ENCODE measurements around the gene SNRNP35.
"Not testable (repeated sequence)": the region's sequence is repeated elsewhere in the genome, so short reads cannot be mapped to it uniquely, and the experiment has no call there.

The SNRNP35 gene

DNA sequence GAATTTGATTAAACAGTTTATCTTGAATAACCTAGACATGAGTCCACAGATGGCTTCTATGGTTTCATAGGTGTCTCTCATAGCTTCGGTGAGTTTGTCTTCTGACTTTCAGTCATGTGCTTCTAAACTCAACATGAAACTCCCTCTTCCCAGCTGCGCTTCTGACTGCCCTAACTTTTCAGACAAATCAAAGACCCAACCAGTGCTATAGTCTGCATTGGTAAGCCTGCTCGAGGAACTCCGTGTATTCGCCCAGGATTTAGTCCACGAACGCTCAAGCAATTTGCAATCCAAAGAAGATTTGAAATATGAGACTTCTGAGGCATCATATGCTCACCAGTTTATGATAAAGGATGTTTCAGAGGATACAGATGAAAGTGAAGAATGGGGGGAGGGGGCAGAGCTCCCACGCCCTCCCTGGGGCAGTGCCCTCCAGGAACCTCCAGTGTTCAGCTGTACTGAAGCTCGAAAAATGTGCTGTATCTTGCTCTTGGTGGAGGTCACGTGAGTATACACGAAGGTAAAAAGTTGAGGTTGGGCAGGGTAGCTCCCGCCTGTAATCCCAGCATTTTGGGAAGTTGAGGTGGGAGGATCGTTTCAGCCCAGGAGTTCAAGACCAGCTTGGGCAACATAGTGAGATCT is 16.3 kb upstream of the SNRNP35 start:
- Histone ChIP-seq H3K36me3 (ENCODE audit: insufficient read depth, low read length) (no peaks in the 10 kb centered on the region), H3K9me3 (ENCODE audit: control insufficient read depth, insufficient read depth, low read length) (no peaks in the 10 kb centered on the region), H3K4me1 (ENCODE audit: insufficient read depth, low read length) (peaks cover 10% of the 10 kb centered on the region; the same call in 1 of the 2 replicates), H3K9ac (ENCODE audit: low read depth, low read length) (no peak overlapping the region)

DNA sequence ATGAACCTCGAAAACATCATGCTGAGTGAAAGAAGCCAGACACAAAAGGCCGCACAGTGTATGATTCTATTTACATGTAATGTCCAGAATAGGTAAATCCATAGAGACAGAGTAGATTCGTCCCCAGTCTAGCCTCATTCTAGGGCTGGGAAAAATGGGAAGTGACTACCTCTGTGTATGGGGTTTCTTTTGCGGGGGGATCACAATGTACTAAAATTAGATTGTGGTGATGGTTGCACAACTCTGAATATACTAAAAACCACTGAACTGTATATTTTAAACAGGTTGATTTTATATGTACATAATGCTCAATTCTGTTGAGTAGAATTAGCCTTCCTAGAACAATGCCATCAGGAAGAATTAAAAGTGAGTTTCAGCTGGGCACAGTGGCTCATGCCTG is 15.2 kb upstream of the SNRNP35 start:
- H3K9me3 ChIP-seq (ENCODE audit: control insufficient read depth, insufficient read depth, low read length): no peaks in the 10 kb centered on the region
- no peaks in the 10 kb centered on the region for H3K36me3 ChIP-seq (ENCODE audit: insufficient read depth, low read length)
- peaks cover 10% of the 10 kb centered on the region; the same call in 1 of the 2 replicates for H3K4me1 ChIP-seq (ENCODE audit: insufficient read depth, low read length)
- H3K9ac ChIP-seq (ENCODE audit: low read depth, low read length): no peak overlapping the region

DNA sequence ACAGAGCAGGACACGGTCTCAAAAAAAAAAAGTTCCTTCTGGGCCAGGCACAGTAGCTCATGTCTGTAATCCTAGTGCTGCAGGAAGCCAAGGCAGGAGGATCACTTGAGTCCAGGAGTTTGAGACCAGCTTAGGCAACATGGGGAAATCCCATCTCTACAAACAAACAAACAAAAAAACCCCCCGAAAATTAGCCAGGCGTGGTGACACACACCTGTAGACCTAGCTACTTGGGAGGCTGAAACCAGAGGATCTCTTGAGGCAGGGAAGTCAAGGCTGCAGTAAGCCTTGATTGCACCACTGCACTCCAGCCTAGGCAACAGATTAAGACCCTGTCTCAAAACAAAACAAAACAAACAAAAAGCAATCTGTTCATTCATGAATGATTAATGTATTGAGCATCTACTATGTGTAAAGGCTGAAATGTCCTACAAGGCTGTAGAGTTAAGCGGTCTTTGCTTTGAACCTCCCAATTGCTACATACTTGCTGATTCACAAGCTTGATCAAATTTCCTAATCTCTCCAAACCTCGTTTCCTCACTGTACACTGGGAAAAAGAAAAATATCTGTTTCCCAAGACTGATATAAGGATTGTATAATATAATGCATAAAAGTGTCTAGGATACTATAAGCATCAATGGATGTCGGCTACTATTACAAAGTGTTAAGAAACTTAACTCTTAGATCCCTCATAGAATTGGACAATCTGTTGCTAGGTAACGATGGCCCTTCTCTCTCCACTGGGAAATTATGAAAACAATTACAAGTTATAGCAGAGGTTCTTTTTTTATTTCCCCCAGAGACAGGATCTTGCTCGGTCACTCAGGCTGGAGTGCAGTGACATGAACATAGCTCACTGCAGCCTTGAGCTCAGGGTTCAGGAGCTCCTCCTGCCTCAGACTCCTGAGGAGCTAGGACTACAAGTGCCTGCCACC is 13.6 kb upstream of the SNRNP35 start:
- no peaks in the 10 kb centered on the region for H3K36me3 ChIP-seq (ENCODE audit: insufficient read depth, low read length)
- H3K4me1 ChIP-seq (ENCODE audit: insufficient read depth, low read length): peaks cover 10% of the 10 kb centered on the region; the same call in 1 of the 2 replicates
- no peak overlapping the region for H3K9ac ChIP-seq (ENCODE audit: low read depth, low read length)
- H3K9me3 ChIP-seq (ENCODE audit: control insufficient read depth, insufficient read depth, low read length): no peaks in the 10 kb centered on the region

DNA sequence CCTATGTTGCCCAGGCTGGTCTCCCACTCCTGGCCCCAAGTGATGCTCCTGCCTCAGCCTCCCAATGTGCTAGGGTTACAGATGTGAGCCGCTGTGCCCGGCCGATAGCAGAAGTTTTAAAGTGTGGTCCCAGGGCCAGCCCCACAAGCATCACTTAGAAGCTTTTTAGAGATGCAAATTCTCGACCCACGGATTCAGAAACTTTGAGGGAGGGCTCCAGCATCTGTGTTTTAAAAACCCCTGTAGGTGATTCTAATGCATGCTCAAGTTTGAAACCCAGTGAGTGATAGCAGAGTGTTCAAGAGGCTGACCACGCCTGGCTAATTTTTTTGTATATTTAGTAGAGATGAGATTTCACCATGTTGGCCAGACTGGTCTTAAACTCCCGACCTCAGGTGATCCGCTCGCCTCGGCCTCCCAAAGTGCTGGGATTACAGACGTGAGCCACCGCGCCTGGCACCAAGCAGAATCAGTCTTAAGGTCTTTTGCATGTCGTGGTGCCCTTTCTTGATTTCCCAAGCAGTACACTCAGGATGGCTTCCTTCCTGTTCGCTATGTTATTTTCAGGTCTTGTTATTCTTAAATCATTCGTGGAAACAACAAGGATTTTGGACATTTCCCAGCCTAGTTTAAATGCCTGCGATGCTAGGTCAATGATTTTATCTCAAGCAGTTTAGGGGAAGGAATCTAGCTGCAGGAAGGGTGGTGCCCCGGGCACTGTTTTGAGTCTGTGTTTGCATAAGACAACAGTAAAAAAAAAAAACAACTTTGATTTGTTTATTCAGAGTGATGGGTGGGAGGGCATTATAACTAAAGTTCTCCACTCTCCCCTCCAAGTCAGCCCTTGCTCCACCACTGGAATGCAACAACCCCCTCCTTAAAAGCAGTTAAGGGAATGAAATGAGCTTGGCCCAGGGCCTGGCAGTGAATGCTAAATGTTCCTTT is 12.3 kb upstream of the SNRNP35 start:
- Histone ChIP-seq H3K9ac (ENCODE audit: low read depth, low read length) (no peak overlapping the region), H3K4me1 (ENCODE audit: insufficient read depth, low read length) (peaks cover 10% of the 10 kb centered on the region; the same call in 1 of the 2 replicates), H3K36me3 (ENCODE audit: insufficient read depth, low read length) (no peaks in the 10 kb centered on the region), H3K9me3 (ENCODE audit: control insufficient read depth, insufficient read depth, low read length) (no peaks in the 10 kb centered on the region)

DNA sequence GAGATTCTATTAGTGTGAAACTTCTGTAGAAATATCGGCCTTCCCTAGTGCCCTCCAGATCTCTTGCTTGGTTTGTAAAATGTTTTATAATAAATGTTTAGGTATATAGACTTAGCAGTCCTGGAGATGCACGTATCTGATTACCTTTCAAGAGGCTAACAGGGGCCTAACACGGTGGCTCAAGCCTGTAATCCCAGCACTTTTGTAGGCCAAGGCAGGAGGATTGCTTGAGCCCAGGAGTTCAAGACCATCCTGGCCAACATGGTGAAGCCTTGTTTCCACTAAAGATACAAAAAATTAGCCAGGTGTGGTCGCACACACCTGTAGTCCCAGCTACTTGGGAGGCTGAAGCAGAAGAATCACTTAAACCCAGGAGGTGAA is 11.6 kb upstream of the SNRNP35 start:
- Histone ChIP-seq H3K9ac (ENCODE audit: low read depth, low read length) (no peak overlapping the region), H3K36me3 (ENCODE audit: insufficient read depth, low read length) (no peaks in the 10 kb centered on the region), H3K4me1 (ENCODE audit: insufficient read depth, low read length) (peaks cover 10% of the 10 kb centered on the region; the same call in 1 of the 2 replicates), H3K9me3 (ENCODE audit: control insufficient read depth, insufficient read depth, low read length) (no peaks in the 10 kb centered on the region)

DNA sequence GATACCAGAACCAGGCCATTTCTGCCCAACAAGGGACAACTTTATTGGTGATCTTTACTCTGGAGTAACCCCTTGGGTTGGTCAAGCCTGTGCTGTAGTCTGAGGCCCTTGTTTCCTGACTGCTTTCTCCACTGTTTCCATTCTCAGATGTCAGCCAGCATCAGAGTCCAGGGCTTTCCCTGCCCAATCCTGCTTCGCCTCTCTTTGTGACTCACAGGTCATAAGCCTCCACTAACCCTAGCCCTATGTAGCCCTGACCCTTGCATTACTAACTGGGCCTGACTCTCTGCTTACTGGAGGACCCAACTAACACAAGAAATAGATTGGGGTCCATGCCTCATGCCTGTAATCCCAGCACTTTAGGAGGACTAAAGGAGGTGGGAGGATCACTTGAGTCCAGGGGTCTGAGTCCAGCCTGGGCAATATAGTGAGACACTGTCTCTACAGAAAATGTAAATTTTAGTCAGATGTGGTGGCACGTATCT is 8.6 kb upstream of the SNRNP35 start:
- H3K4me1 ChIP-seq (ENCODE audit: insufficient read depth, low read length): peaks cover 10% of the 10 kb centered on the region; the same call in 1 of the 2 replicates
- no peaks in the 10 kb centered on the region for H3K36me3 ChIP-seq (ENCODE audit: insufficient read depth, low read length)
- H3K9ac ChIP-seq (ENCODE audit: low read depth, low read length): no peak overlapping the region
- no peaks in the 10 kb centered on the region for H3K9me3 ChIP-seq (ENCODE audit: control insufficient read depth, insufficient read depth, low read length)

DNA sequence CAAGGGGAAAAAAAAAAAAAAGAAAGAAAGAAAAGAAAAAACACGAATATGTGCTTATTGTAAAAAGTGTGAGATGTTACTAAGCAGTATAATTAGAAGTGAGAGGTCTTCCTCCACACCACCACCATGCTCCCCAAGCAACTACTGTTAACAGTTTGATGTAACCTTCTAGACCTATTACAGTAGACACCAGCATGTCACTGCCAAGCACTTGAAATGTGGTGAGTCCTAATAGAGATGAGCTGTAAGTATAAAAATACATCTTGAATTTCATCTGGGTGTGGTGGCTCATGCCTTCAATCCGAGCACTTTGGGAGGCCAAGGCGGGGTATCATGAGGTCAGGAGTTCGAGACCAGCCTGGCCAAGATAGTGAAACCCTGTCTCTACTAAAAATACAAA is 8.1 kb upstream of the SNRNP35 start:
- Histone ChIP-seq H3K9me3 (ENCODE audit: control insufficient read depth, insufficient read depth, low read length) (no peaks in the 10 kb centered on the region), H3K4me1 (ENCODE audit: insufficient read depth, low read length) (peaks cover 10% of the 10 kb centered on the region; the same call in 1 of the 2 replicates), H3K9ac (ENCODE audit: low read depth, low read length) (no peak overlapping the region), H3K36me3 (ENCODE audit: insufficient read depth, low read length) (no peaks in the 10 kb centered on the region)

DNA sequence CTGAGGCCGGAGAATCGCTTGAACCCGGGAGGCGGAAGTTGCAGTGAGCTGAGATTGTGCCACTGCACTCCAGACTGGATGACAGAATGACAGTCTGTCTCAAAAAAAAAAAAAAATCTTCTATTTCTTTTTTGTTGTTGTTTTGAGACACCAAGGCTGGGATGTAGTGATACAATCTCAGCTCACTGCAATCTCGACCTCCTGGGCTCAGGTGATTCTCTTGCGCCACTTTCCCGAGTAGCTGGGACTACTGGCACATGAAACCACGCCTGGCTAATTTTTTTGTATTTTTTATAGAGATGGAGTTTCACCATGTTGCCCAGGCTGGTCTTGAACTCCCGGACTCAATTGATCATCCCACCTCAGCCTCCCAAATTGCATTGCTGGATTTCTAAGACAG is 7.3 kb upstream of the SNRNP35 start:
- H3K9ac ChIP-seq (ENCODE audit: low read depth, low read length): no peak overlapping the region
- H3K9me3 ChIP-seq (ENCODE audit: control insufficient read depth, insufficient read depth, low read length): no peaks in the 10 kb centered on the region
- H3K4me1 ChIP-seq (ENCODE audit: insufficient read depth, low read length): peaks cover 9% of the 10 kb centered on the region; the same call in 1 of the 2 replicates
- H3K36me3 ChIP-seq (ENCODE audit: insufficient read depth, low read length): no peaks in the 10 kb centered on the region

DNA sequence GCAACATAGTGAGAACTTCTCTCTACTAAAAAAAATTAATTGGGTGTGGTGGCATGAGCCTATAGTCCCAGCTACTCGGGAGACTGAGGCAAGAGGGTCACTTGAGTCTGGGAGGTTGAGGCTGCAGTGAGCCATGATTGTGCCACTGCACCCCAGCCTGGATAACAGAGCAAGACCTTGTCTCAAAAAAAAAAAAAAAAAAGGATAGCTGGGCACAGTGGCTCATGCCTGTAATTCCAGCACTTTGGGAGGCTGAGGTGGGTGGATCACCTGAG is 5.7 kb upstream of the SNRNP35 start:
- not testable (repeated sequence) for H3K36me3 ChIP-seq (ENCODE audit: insufficient read depth, low read length)

DNA sequence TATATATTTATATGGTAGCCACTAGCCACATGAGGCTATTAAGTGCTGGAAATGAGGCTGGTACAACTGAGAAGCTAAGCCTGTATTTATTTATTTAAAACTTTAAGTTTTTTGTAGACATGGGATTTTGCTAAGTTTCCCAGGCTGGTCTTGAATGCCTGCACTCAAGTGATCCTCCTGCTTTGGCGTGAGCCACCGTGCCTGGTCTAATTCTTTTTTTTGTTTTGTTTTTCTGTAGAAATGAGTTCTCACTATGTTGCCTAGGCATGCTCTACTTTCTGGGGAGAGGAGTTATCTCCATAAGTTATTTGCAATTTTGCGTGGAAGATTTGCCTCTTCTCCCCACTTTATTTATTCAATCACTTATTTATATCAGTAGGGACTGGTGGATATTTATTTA is 4.8 kb upstream of the SNRNP35 start:
- Histone ChIP-seq H3K9me3 (ENCODE audit: control insufficient read depth, insufficient read depth, low read length) (no peaks in the 10 kb centered on the region), H3K4me1 (ENCODE audit: insufficient read depth, low read length) (no peaks in the 10 kb centered on the region)

More for the DNA sequence above, 5.7 kb upstream of the SNRNP35 start:
- not testable (repeated sequence) for H3K9me3 ChIP-seq (ENCODE audit: control insufficient read depth, insufficient read depth, low read length); H3K9ac ChIP-seq (ENCODE audit: low read depth, low read length); H3K4me1 ChIP-seq (ENCODE audit: insufficient read depth, low read length)

DNA sequence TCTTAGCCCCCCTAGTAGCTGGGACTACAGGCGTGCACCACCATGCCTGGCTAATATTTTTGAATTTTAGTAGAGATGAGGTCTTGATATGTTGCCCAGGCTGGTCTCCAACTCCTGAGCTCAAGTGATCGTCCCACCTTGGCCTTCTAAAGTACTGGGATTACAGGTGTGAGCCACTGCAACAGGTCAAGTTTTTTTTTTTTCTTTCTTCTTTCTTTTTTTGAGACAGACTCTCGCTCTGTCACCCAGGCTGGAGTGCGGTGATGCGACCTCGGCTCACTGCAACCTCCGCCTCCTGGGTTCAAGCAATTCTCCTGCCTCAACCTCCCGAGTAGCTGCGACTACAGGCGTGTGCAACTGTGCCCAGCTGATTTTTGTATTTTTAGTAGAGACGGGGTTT is 5.2 kb downstream of the SNRNP35 start:
- not testable (repeated sequence) for H3K4me1 ChIP-seq (ENCODE audit: insufficient read depth, low read length); H3K9ac ChIP-seq (ENCODE audit: low read depth, low read length); H3K36me3 ChIP-seq (ENCODE audit: insufficient read depth, low read length); H3K9me3 ChIP-seq (ENCODE audit: control insufficient read depth, insufficient read depth, low read length)

More for the DNA sequence above, 4.8 kb upstream of the SNRNP35 start:
- no peak overlapping the region for H3K9ac ChIP-seq (ENCODE audit: low read depth, low read length)
- no peaks in the 10 kb centered on the region for H3K36me3 ChIP-seq (ENCODE audit: insufficient read depth, low read length)

DNA sequence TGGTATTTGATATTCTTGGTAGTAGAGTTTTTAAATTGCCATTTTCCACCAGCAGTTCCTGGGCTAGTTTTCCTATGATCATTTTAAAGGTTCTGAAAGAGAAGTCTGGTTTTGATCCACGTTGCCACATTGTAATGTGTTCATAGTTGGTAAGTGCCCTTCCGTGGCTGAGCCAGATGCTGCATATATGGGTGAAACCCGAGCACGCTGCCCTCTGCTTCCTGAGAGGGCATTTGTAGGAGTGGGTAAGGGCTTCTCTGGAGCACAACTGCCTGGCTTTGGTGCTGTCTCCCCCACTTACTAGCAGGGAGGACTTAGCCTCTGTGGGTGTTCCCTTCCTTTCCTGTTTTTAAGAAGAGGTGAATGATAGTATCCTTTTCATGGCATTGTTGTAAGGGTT is 7.1 kb downstream of the SNRNP35 start:
- Histone ChIP-seq H3K36me3 (ENCODE audit: insufficient read depth, low read length) (no peaks in the 10 kb centered on the region), H3K9me3 (ENCODE audit: control insufficient read depth, insufficient read depth, low read length) (no peaks in the 10 kb centered on the region), H3K4me1 (ENCODE audit: insufficient read depth, low read length) (no peaks in the 10 kb centered on the region), H3K9ac (ENCODE audit: low read depth, low read length) (no peak overlapping the region)

DNA sequence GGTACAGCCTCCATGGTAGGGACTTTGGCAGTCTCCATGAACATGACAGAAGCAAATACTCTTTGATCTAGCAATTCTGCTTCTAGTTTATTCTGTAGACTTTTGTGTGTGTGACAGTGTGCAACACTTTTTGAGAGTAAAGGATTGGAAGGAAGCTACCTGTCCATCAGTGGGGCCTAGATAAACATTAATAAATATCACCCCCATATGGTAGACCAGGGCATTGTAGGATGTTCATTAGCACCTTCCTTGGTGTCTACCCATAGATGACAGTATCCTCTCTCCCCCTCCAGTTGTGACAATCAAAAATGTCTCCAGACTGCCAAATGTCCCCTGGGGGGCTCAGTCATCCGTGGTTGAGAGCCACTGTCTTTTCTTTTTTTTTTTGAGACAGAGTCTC is 10.8 kb downstream of the SNRNP35 start:
- Histone ChIP-seq H3K9ac (ENCODE audit: low read depth, low read length) (no peak overlapping the region), H3K4me1 (ENCODE audit: insufficient read depth, low read length) (no peaks in the 10 kb centered on the region), H3K9me3 (ENCODE audit: control insufficient read depth, insufficient read depth, low read length) (no peaks in the 10 kb centered on the region), H3K36me3 (ENCODE audit: insufficient read depth, low read length) (no peaks in the 10 kb centered on the region; the same call in 1 of the 2 replicates)

DNA sequence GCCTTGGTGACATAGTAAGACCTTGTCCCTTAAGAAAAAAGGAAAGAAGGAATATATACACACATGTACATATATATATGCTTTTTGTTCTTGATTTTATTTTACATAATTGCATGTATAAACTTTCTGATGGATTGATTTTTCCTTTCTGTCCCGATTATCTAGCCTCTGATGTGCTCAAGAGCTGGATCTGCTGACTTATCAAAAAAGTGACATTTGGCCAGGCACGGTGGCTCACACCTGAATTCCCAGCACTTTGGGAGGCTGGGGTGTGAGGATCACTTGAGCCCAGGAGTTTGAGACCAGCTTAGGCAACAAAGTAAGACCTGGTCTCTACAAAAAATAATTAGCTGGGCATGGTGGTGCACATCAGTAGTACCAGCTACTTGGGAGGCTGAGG is 12.0 kb downstream of the SNRNP35 start:
- Histone ChIP-seq H3K9ac (ENCODE audit: low read depth, low read length) (no peak overlapping the region), H3K9me3 (ENCODE audit: control insufficient read depth, insufficient read depth, low read length) (no peaks in the 10 kb centered on the region), H3K4me1 (ENCODE audit: insufficient read depth, low read length) (no peaks in the 10 kb centered on the region), H3K36me3 (ENCODE audit: insufficient read depth, low read length) (no peaks in the 10 kb centered on the region; the same call in 1 of the 2 replicates)

All from ES-I3 (cell line).